HG02885 (cell line): Measurements from ENCODE around the gene PPP1CB.

Experiments used
- ATAC-seq: cut with Tn5 transposase; IDR thresholded peaks from one replicate; pipeline ENCODE4 v1.9.1; 2021; ENCODE audit warnings: mild to moderate bottlenecking; ENCODE audit not compliant: unreplicated experiment, poor library complexity

PPP1CB gene

GRCh38 chr2:28842042-28842441, 90.4 kb downstream of the PPP1CB start:
- no peak for ATAC-seq
